ENCODE data around the gene FBXO31.

- TF ChIP-seq TAF1 (IDR thresholded peaks at IDR 0.05; ENCODE audit: borderline replicate concordance, low read depth, low read length) (no peak), POLR2A (IDR thresholded peaks at IDR 0.05; ENCODE audit: low read depth, low read length) (no peak)
These were observed 63.5 kb downstream of the FBXO31 start for GRCh38 chr16:87319997-87320491.

Data from GM12892 (cell line).